DMS114 treated with DMSO at 0.1 percent for 48 hours (cell line): ENCODE data around the gene TFR2.

Experiments used
- DNase-seq: peaks from one replicate; lab custom pipeline; 2025; ENCODE audit not compliant: unreplicated experiment; lab: John Stamatoyannopoulos, UW

The TFR2 gene

DNA sequence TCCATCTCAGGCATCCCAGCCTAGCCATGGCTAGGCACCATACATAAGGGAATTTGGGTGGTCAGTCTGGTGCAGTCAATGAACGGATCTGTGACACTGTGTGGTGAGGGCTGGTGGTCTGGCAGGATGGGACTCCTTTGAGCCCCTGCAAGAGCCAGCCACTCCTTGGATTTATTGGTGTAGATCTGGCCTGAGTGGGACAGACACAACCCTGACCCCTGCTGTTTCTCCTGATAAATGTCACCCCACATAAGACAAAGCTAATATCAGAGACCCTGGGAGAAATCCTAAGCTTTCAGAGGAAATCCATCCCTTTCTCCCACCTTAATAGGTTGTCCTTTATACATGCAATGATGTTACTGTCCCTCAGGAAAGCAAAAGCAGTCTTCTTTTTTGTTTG is 52.9 kb downstream of the TFR2 start:
- no peak for DNase-seq

DNA sequence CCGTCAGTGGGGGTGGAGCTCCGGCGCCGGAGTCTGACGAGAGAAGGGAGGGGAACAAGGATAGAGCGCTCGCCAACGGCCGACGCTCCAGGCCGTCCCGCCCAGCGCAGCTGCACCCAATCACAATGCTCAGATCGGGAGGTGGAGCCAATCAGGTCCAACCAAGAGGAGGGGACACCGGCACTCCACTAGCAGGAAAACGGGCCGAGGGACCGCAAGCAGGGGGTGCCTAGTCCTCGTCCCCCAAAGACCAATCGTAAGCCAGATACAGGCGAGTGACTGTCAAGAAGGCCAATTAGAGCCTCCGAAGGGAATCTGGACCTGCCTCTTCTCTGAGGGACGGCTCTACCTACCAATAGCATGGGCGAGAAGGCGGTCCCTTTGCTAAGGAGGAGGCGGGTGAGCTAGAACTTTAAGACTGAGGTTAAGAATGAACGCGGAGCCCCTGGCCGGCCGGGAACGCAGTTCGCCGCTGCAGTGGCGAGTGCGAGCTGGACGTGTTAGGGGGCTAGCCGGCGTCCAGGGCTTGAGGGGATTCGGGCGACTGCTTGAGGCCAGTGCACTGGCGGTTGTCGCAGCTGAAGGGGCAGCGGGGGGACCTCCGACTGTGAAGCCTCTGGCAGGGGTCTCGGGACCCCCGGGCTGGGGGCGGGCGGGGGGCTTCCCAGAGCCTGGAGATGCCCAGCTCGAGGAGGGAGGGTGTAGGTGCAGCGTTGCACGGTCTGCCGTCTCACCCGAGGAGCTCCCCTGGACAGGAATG is 54.9 kb downstream of the TFR2 start, which contains the start of gene FBXO24:
Gene FBXO24, plus strand, starts transcription at position 63 of the 760 bp plus-strand sequence. Its CDS starts 298 bp downstream, at position 361.
- peak; percentile 99 for DNase-seq

DNA sequence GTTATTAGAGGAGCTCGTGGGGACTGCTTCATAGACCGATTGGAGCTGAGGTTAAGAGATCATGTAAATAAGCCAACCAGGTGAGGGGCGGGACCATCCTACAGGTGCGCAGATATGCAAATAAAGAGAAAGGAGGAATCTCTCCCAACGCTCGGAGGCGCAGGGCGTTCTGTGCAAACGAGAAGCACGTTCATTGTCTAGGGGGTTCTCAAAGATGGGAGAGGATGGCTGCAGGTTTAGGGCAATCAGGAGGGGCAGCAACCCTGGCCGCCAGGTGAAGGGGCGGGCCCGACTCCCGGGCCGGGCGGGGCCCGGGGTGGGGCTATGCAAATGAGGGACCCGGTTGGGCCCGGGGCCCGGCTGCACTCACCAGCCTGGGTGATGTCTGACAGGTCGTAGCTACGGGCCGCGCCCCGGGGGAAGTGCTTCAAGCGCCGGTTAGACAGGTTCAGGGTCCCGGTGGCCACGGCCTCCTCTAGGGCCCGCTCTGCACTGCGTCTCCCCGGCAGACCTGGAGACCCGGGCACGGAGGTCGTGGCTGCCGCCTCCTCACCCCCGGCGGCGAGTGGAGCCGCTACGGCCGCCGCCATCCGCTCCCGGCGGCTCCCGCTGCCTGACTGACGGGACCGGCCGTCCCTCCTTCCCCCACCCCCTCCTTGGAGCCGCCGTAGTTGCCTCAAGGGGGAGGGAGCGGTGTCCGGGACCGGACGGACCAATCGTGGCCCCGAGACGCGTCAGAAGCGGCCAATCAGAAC is 55.7 kb downstream of the TFR2 start, which contains the start of gene LRCH4:
Gene LRCH4, minus strand, starts transcription at position 619 of the 755 bp plus-strand sequence. Its CDS starts 29 bp downstream, at position 590.
- DNase-seq: no peak

DNA sequence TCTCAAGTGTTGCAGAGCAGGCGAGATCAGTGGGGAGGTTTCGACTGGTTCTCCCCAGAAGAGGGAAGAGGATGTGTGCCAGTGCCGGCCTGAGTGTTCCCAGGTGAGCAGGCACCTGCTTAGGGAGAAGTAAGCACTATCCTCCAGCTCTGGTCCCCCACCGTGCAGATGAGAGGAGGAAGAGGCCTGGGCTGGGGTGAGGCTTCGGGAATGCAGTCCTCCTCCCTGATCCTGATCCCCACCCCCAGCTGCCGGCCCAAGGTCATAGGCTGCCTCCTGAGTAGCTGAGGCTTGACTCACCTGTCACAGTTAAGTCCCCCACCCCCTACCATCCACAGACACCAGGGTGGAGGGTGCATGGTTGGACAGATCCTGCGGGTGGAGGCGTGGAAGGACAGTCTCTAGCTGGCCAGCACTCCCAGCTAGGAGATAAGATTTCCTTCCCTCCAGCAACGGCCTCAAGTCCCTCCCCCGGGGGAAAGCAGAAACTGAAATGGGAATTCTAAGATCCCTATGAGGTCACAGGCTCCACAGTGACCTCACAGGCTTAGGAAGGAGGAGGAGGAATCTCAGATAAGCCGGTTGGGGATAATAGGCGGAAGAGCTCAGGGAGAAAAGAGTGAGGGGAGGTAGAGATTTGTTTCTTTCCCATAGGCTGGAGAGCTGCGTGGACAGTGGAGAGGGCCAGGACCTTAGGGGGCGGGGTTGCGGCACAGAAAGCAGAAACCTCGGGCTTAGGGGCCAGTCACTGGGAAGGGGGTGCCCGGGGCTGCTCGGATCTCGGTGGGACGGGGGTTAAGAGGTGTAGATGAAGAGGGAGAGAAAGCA is 56.5 kb downstream of the TFR2 start:
- DNase-seq: no peak

DNA sequence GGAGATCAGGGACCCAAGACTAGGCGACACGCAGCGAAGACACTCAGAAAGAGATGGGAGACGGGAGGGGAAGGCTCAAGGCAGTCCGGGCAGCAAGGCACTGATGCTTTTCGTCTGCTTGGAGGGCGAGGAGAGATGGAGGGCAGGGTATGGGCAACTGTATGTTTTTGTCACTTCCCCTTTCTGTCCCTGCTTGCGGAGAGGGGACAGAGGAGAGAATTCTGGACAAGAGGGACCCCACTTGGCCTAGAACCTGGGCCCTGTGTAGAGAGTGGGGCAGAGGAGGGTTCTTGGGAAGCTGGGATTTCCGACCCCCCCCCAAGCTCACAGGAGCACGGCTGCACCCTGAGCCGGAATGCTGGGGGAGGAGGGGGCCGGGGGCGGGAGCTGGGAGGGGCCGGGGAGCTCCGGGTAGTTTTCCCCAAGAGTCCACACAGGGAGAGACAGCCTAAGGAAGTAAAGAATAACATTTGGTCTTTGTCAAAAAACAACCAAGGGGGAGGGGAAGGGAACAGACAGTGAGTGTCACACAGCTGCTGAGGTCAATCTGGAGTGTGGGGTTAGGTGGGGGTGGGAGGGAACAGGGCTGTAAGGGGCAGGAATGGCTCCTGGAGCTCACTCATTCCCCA is 57.2 kb downstream of the TFR2 start:
- no peak for DNase-seq

DNA sequence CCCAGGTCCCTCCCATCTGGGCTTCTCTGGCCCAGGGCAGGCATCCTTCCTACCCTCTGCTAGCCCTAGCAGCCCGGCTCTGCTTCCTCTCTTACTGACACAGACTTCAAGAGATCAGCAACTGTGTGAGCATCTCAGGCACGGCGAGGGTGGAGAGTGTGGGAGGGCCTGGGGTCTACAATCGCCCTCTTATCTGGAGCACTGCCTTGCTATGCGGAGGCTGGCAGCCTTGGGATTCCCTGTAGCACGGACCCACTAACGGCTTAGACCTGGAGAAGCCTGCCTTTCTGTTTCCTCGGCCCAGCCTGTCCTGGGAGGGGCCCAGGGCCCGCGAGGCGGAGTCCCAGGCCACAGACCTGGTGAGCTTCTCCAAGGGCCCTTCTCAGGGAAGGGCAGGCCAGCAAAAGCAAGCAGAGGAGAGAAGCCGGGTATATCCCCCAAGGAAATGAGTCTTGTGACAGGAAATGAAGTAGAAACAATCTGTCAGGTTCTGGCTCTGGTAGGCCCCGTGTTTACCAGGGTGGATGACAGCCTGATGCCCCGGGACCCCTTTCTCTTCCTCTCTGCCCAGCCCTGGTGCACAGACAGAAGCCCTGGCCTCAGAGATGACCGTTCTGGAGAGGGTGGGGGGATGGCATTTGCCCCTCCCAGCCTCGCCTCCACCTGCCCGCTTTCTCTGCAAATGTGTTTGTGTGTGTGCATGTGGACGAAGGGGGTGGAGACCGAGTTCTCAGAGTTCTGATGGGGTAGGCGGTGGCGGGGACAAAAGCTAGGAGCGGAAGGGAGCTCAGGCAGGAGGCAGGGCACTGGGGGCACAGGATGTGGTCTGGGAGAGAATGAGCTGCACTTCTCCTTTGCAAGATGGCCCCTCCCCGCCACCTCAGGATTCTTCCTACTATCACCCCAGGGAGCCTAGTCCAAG is 58.0 kb downstream of the TFR2 start:
- no peak for DNase-seq

DNA sequence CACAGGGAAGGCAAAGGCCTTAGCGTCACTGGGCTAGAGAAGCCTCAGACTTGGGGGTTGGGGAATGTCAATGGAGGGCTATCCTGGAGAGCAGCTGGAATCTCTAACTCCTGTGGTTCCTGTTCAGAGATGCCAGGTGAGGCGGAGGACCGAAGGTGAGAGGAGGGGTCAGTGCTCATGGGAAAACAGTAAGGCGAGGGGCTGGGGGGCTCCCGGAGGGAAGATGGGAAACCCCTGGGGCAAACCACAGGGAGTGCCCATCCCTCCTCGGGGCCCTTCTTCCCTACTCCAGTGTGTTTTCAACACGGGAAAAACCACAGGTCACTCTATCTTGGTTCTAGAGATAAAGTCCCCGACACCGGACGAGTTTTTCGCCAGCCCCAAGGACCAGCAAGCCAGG is 58.7 kb downstream of the TFR2 start:
- no peak for DNase-seq

DNA sequence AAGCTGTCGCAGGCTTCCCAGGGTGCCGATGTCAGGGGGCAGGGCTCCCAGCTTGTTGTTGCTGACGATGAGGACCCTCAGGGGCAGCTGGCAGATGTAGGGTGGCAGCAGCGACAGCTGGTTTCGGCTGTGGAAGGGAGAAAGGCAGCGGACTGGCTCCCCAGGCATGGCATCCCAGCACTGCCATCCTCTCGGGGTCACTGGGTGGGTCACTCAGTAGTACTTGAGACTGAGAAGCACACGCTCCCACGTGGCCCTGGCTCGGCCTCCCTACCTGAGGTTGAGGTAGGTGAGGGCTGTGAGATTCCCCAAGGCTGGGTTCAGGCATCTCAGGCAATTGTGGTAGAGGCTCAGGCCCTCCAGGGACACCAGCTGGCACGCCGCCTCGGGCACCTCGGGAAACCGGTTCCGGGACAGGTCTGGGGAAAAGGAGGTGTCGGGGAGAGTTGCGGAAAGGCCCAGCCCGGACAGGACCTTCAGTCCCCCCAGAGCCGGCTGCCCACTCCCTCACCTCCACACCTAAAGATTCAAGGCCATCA is 59.2 kb downstream of the TFR2 start:
- DNase-seq: no peak

DNA sequence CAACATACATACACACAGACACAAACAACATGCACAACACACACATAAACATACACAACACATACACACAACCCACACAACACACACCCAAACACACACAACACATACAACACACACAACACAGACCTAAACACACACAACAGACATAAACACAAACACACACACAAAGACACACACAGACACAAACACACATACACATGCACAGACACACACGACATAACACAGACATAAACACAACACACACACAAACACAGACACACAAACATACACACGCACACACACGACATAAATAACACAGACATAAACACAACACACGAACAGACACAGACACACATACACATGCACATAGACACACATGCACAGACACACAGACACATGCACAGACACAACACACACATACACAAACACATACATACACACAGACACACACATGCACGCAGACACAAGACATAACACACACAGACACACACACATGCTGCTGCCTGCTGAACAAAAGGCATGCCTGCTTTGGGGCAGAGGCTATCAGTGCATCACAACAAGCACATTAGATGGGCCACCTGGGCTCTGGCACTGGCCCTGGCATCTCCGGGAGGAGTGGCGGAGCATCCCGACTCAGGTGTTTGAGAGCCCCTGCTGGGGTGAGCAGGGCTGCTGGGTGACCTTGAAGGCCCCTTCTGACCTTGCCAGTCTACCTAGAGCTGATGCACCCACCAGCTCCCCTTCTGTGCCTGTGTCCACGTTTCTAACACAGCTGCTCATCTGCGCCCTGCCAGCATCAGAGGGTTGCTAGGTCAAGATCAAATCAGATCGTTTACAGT is 60.7 kb downstream of the TFR2 start:
- no peak for DNase-seq

DNA sequence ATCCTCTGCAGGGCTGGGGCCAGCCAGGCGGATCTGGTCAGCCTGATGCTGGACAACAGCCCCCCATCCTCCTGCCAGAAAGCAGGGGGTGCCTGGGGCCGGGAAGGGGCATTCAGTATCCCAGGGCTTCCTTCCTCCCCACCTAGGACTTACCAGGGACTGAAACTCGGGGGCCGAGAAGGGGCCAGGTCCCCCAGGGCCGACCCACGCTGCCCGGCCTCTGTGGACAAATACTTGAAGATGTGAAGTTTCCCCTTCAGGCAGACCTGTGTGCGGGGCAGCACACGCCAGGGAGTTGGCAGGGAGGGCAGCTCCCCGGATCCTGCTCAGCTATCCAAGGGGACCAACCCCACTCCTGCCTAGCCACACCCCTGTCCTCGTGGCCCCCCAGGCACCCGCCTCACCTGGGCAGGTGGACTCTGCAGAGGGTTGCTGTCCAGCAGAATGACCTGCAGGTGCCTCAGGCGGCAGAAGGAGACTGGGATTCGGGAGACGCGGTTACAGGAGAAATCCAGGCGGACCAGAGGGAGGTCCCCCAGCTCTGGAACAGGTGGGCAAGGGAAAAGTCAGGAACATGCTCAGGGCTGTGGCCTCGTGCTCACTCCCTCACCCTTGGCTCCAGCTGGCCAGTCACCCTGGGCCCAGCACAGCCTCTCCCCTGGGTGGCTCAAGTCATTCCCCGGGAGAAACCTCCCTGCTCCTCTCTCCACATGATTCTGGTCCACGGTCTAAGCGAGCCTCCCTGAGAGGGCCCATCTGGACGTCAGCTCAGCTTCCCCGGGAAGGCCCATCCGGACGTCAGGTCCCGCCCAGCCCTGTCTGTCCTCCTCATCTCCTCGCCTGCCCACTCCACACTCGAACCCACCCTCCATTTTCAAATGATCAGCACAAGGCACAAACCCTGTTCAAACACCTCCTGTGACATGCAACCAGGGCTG is 62.8 kb downstream of the TFR2 start:
- DNase-seq: no peak

DNA sequence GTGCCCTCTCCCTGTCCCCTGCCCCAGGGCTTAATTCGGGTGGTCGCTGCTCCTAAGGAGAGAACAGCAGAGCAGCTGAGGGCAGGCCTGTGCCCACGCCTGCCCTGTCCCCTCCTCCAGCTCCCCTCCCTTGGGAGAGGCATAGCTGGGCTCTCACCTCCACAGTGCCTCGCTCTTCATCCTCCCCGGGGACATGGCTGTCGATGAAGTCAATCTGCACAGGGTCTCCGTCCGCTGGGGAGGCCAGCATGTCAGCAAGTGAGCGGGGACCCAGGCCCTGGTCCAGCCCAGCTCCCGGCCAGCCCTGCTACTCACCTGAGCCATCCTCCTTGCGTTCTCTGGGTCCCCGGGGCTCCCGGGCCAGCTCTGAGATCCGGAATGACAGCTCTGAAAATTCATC is 63.8 kb downstream of the TFR2 start:
- no peak for DNase-seq

DNA sequence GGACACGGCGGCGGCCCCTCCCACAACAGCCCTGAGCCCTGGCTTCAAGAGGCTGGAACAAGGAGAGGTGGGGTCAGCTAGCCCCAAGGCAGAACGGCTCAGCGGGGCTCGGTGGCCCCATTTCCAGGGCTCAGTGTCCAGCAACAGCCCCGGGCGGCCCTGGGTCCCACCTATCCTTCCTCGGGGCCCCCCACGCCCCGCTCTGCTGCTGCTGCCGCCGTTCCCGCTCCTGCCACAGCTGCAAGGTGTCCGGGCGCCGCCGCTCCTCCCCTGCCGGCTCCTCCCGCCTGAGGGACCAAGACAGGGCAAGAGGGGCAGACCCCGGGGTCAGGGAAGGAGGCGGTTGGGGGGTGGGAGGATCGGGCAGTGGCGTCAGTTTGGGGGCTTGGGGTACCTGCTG is 64.2 kb downstream of the TFR2 start:
- DNase-seq: no peak

DNA sequence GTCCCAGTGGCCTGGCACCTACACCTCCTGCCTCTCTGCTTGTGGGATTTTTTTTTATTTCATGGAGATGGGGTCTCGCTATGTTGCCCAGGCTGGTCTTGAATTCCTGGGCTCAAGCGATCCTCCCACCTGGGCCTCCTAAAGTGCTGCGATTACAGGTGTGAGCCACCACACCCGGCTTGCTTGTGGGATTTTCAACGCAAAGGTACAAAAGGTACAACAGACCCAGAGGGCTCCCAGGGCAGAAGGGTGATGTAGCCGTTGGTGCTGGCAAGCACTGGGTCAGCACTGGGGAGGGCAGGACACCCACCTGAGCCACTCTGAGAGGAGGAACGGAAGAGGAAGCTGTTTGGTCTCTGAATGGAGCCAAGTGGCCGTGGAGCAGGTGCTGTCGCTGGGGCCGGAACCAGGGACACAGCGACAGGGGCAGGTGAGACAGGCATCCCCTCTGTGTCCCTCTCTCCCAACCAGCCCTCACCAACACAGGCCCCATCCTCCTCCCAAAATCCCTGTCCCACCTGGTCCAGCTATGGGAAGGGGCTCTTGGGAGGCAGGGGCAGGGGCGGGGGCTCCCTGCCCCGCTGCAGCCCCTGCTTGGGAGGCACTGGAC is 64.9 kb downstream of the TFR2 start:
- no peak for DNase-seq

DNA sequence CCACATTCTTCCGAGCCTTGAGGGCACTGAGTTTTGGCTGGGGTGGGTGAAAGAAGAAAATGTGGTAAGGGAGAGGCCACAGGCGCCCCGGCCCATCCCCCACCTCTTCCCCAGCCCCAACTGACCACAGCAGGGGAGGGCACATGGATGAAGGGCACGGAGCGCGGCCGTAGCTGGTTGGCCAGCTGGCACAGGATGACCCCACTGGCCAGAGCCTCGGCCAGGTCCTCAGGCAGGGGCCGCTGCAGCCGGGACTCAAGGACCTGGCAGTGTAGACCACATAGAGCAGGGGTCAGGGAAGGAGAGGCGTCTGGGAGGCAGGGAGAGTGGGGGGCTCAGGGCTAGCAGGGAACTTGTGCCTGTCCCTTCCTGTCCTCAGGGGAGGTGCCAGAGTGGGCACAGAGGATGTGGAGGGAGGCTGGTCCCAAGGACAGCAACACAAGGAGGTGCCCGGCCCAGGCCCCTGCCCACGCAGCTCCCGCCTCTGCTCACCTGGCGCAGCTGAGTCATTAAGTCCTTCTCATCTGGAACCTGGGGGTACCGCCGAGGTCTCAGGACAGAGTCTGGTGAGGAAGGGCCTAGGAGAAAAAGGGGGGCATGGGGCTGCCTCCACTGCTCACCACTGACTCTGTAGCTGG is 65.5 kb downstream of the TFR2 start:
- DNase-seq: no peak

DNA sequence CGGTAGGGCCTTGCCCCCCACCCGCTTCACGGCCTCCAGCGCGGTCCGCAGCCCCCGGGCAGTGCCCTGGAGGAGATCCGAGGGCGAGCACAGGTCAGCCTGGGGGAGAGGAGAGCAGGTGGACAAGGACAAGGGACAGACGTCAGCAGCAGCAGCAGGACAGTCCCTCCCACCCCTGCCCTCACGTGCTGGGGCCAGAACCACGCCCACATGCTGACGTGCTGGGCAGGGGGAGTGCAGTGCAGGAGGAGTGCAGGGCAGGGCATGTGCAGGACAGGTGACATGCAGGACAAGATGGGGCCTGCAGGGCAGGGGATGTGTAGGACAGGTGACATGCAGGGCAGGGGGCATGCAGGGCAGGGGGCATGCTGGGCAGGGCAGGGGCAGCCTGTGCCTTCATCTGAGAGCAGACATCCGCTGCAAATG is 66.1 kb downstream of the TFR2 start:
- no peak for DNase-seq

DNA sequence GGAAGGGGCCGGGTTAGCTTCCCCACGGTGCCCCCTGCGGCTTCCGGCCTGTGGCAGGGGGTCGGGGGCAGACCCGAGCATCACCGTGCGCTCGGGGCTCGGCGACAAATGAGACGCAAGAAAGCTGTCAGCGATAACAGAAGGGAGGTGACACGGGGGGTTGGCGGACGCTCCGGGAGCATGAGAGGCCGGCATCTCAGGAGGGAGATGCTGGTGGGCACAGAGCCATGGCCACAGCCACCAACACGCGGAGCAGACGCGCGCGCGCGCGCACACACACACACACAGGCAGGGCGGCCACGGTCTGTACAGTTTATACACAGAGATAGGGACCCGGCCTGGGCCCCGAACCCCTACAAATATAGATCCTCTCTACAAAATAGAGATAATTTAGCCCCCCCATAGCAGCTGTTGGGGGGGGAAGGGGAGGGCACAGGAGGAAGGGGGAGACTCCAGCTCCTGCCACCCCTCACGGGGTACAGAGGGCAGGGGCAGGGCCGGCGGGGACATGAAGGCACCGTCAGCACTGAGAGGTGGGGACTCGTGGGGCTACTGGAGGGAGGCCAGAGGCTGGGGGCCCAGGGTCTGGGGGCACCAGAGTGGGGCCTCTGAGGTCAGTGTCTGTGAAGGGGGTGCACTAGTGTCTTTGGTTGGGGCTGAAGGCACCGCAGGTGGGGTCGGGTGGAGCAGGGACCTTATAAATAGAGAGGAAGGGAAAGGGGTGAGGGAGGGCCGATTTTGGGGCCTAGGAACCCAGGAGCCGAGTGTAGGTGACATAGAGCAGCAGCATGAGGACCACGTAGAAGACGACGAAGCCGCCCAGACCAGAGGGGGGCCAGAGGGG is 66.8 kb downstream of the TFR2 start:
- DNase-seq: no peak
